ENCODE results near the gene DUSP8. TPM values are rescaled to one million over a fixed set of nuclear protein-coding genes. Genes with fewer than 3 reads are reported as not detected.

The DUSP8 gene
- total RNA-seq, 4 donors from 2014 or later = 1.9 to 4.8 (median 3.0) TPM

DNA sequence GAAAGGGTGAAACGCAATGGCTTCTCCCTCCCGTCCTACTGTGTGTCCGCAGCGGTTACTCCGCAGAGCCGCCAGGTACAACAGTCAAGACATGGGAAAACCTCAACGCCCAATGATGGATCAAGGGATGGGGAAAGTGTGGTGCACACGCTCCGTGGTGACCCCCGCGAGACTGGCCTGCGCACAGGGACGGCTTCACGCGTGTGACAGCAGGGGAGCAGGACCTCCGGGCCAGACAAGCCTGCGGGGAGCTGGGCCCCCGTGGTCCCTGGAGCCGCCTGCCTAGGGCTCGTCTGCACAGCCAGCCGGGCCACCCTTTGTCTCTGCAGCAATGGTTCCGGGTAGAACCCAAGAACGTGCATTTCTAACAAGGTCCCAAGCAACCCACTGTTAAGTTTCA is 53.8 kb downstream of the DUSP8 start:
- H3K4me3 ChIP-seq = no peak overlapping the region
- no peak overlapping the region for H3K27ac ChIP-seq
- H3K9me3 ChIP-seq = no peaks in the 10 kb centered on the region
- H3K36me3 ChIP-seq = no peaks in the 10 kb centered on the region
- TF ChIP-seq POLR2AphosphoS5 (IDR thresholded peaks at IDR 0.05) = no peak
- no peak for TF ChIP-seq POLR2A (IDR thresholded peaks at IDR 0.05)
- 94% methylated on average over 13 of the region's 23 CpGs for WGBS
- H3K4me1 ChIP-seq = peaks cover 72% of the 10 kb centered on the region
- DNase-seq (ENCODE audit: low spot score in 2 of 2) = no peak
- H3K27me3 ChIP-seq = no peaks in the 10 kb centered on the region

DNA sequence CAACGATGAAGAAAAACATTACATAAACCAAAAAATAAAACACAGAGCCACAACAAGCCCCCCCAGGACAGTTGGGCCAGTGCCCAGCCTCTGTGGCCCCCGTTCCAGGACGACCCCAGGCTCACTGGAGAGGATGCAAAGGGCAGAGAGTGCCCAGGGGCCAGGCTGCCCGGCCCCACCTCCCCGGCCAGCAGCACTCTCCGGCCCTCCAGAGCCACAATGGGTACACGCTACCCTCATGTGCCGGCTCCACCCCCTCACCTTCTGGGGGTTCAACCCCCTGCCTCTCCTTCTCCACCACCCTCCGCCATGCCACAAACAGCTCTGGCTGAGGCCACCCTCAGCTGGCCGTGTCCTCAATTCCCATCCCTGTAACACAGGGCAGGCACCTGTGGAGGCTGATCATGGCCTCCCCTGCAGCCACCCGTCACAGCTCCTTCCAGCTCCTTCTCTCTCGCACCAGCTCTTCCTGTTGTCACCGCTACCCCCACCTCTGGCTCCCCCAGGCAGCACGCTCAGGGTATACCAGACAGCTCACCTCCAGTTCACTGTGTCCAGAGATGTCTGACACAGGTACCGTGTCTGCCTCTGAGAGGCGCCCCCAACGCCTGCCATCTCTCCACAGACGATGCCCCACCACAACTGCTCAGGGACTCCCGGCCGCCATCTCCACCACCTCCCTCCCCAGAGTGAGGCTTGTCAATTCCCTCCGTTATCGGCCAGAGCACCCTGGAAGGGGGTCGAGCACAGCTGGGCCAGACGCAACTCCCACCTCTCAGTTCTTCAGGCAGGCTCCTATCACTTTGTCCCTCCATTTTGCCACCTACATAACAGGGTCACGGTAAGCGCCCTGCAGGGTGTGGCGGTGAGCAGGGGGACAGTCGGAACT is 54.7 kb downstream of the DUSP8 start:
- TF ChIP-seq POLR2A (IDR thresholded peaks at IDR 0.05) (no peak), EP300 (IDR thresholded peaks at IDR 0.05) (no peak), POLR2AphosphoS5 (IDR thresholded peaks at IDR 0.05) (no peak), CTCF (IDR thresholded peaks at IDR 0.05) (no peak)
- Histone ChIP-seq H3K4me3 (no peak overlapping the region), H3K27me3 (no peaks in the 10 kb centered on the region), H3K4me1 (peaks cover 70% of the 10 kb centered on the region), H3K9me3 (no peaks in the 10 kb centered on the region), H3K27ac (no peak overlapping the region), H3K36me3 (no peaks in the 10 kb centered on the region)
- no peak for DNase-seq (ENCODE audit: low spot score in 2 of 2)
- WGBS = 88% methylated on average over 28 of the region's 28 CpGs

DNA sequence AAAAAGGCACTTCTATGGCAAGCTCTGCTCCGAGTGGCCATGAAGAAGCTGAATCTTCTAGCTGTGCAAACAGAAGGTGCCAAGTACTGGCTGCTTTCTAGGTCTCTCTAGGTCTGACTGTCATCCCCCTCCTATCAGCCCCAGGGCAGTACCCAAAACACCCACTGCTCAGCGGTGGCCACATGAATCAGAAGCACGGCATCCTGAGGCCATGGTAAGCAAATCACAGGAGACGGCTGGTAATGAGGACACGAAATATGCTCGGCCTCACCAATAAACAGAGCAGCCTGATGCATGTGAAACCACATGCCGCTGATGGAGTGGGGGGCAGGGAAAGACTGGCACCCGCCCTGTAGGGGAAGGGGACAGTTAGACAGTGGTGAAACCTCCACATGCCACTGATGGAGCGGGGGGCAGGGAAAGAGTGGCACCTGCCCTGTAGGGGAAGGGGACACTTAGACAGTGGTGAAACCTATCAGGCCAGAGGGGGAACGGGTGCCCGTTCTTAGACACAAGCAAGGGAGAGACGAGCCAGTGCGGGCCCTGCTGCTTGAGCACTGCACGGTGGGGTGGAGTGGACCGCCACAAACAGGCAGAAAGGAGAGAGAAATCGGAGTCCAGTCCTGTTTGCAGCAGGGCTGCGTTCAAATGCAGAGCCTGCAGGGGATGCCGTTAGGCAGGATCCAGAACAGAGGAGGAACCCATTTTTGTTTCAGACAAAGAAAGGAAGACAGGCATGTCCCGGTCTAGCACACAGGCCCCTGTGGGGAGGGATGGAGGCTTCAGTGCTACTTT is 55.6 kb downstream of the DUSP8 start:
- 77% methylated on average over 16 of the region's 19 CpGs for WGBS
- Histone ChIP-seq H3K4me3 (no peak overlapping the region), H3K36me3 (no peaks in the 10 kb centered on the region), H3K9me3 (no peaks in the 10 kb centered on the region), H3K27ac (no peak overlapping the region), H3K27me3 (no peaks in the 10 kb centered on the region), H3K4me1 (peaks cover 62% of the 10 kb centered on the region)
- TF ChIP-seq POLR2A (IDR thresholded peaks at IDR 0.05) = no peak
- no peak for TF ChIP-seq POLR2AphosphoS5 (IDR thresholded peaks at IDR 0.05)
- TF ChIP-seq EP300 (IDR thresholded peaks at IDR 0.05) = no peak
- TF ChIP-seq CTCF (IDR thresholded peaks at IDR 0.05) = no peak
- no peak for DNase-seq (ENCODE audit: low spot score in 2 of 2)

DNA sequence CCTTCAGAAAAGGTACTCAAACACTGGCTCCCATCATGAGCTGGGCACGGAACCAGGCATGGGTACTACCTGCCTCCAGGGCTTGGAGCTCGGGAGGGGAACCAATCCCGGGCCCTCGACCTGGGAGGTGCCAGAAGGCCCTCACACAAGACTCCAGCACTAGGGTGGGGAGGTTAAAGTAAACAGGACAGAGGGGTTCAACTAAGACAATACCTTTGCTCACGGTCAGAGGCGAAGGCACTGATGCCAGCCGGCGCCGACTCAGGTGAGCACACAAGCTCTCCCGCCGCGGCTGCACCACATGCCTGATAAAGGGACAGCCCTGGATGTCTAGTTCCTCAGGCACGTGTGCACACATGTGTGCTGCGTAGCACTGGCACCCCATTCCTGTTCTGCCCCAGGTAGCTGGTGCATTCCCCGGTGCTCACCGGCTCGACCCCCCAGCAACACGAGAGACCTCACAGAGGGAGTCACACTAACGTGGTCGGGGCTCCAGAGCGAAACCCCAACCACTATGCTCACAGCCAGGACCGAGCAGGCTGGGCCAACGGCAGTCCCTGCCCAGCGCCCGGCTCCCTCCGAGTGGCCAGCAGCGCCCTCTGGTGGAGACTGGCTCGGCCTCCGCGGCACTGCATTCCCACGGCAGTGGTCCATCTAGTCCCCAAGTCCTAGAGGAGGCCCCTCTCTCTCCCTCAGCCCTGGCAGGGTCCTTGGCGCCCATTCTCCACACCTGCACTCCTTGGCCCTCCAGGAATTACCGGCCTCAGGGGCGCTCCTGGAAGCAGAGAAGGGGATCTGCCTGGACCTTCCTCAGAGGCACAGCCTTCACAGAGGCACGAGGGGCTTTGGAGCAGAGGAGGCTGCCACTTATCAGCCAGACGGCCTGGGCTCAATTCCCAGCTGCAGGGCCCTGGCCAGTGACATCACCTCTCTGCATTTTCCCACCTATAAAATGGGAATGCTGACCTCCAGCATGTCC is 56.7 kb downstream of the DUSP8 start:
- WGBS = 47% methylated on average over 5 of the region's 36 CpGs
- peak; percentile 84 to 95 for TF ChIP-seq CTCF (IDR thresholded peaks at IDR 0.05)
- TF ChIP-seq POLR2A (IDR thresholded peaks at IDR 0.05) = no peak
- Histone ChIP-seq H3K4me1 (peaks cover 53% of the 10 kb centered on the region), H3K36me3 (no peaks in the 10 kb centered on the region), H3K27me3 (no peaks in the 10 kb centered on the region), H3K4me3 (peak overlapping the region; percentile 6), H3K9me3 (no peaks in the 10 kb centered on the region), H3K27ac (no peak overlapping the region)
- DNase-seq (ENCODE audit: low spot score in 2 of 2) = peak in 1 of 2 donors; percentile 84

- no peaks in the 10 kb centered on the region for H3K27me3 ChIP-seq
- peak overlapping the region; percentile 6 for H3K4me3 ChIP-seq
- H3K27ac ChIP-seq = no peak overlapping the region
- no peaks in the 10 kb centered on the region for H3K9me3 ChIP-seq
- DNase-seq (ENCODE audit: low spot score in 2 of 2) = no peak
- H3K4me1 ChIP-seq = peaks cover 54% of the 10 kb centered on the region
- H3K36me3 ChIP-seq = no peaks in the 10 kb centered on the region
- TF ChIP-seq POLR2A (IDR thresholded peaks at IDR 0.05) (no peak), EP300 (IDR thresholded peaks at IDR 0.05) (no peak), CTCF (IDR thresholded peaks at IDR 0.05) (no peak)
- 60% methylated on average over 24 of the region's 31 CpGs for WGBS
These were observed 57.6 kb downstream of the DUSP8 start for GRCh38 chr11:1514336-1515061.

Data from suprapubic skin (tissue), 4 donors.